Activated CD4-positive, CD25-positive, alpha-beta regulatory T cell (primary cell): ENCODE measurements around the gene CLDND1.
"Not testable (repeated sequence)": the region's sequence is repeated elsewhere in the genome, so short reads cannot be mapped to it uniquely, and the experiment has no call there.

ENCODE experiments used
- DNase-seq, 4 experiments: peaks; one replicate each; lab custom pipeline; 2025; lab: John Stamatoyannopoulos, UW

Gene CLDND1

DNA sequence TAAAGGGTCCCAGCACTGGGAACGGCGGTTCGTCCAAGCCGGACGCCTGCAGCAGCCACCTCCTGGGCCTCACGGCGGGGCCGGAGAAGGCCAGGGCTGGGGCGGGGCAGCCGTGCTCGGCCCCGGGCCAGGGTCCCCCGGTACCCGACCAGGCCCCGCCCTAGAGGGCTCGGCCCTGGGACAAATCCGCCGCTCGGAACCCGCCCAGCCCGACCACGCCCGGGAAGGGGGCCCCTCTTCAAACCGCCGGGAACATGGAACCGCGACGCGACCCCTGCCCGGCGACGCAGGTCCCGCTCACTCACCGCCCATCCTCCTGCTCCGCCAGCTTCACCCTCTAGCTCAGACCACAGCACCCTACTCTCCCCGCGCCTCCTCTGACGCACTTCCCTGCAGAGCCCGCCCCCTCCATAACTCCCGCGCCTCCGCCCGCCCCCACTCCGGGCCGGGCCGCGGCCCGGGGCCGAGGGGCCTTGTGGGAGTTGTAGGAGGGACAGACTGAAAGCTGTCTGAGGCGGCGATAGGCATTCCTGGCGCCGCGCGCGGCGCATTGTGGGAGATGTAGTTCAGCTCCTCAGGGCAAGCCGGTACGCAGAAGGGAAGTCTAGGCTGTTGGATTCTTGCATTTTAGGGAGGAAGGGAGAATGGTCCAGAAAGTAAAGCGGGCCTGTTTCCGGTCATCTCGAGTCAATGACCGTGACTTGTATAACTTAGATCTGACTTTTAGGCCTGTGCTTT, at the start of gene CLDND1:
Gene CLDND1 (minus strand): TSS at position 359 of the 738 bp plus-strand sequence. CDS start 1,478 bp downstream, outside the sequence.
- peak; percentile 91 to 94 (median 94) for DNase-seq

DNA sequence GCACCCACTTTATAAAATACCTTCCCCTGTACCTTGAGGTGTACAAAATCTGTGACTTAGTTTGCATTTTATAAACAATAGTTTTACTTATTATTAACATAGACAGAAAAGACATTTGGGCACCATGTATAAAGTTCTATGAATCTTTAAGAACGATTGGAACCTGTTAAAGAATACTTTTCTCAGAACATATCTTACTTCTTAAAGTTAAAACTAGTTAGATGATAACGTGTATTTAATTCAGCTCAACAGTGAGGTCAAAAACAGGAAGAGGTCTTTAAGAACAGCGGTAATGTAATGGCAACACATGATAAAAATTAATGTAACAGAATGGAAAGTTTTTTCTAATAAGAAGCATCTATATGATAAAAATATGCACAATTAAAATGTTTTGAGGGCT, 45.7 kb upstream of the CLDND1 start:
- DNase-seq: no peak

DNA sequence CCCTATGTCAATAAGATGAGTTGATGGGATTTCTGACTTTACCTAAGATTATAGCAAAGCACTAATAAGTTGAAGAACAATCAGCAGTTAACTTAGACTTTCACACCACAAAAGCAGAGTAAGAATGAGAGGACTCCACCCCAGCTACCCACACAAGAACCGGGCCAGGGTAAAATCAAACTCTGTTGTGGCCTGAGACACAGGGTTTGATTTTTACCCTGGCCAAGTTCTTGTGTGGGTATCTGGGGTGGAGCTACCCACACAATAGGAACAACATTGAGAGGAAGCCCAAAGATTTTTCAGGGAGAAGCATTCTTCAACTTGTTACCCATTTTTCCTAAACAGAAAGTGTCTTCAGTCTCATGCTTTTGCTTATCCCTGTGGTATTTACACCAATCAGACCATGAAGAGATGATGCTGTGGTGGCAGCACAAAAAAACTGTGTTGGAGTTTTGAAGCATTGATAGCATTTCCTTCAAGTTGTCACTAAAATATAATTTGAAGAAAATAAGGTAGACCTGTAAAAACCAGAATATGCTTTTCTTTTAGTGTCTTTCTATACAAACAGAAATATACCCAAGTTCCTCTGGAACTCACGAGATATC, 45.1 kb upstream of the CLDND1 start:
- no peak for DNase-seq

DNA sequence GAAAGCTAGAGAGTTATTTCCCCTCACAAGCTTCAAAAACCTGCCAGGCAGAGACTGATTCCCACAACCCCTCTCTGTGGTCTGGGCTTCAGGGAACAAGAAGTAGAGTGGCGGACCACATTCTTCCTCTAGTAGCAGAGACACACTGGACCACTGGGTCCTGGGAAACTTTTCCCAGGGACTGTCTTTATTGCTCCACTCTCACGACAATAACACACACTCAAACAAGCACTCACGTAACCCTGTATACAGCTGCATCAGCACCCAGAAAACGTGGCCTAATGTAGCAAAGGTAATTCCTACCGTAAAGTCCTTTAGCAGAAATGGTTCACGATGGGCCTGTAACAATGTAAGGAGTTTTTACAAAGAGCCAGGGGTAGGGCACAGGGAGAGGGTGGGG, 43.1 kb upstream of the CLDND1 start:
- DNase-seq: no peak

DNA sequence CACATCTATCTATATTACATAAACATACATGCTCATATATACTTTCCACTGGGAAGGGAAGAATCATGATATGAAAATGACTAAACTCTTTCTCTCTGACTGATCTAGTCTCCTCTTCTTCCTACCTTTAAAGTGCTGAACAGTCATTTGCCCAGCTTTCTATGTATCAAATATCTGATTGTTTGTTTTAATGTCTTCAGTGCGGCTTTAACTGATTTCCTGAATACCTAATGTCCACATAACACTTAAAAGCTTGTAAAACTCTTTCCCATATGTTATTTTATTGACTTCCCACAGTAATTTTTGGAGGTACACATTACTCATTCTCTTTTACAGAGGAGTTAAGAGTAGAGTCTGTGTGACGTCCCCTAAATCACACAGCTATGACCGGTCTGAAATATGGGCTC, 42.5 kb upstream of the CLDND1 start:
- no peak for DNase-seq

DNA sequence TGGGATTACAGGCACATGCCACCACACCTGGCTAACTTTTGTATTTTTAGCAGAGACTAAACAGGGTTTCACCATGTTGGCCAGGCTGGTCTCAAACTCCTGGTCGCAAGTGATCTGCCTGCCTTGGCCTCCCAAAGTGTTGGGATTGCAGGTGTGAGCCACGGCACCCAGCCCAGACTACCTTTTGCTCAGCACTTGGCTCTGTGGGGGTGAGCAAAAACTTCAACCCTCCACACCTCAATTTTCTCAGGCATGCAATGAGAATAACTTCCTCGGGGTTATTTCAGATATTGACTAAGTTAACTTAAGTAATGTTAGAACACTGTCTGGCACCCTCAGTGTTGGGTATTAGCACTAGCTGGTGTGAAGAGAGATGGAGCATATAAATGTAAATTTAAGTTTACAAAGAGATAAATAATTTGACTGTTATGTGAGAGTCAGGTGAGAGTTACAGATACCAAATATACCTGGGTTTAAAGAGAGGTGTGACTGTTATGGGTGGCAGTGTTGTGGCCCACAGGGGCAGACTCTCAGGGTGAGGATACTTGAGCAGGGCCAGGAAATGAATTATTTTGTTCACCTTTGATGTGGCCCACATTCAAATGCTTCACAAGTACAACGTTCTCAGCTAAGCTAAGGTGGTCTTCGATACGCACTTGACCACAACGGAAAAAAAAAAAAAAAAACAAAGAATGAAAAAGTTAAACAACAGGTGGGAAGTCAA, 41.7 kb upstream of the CLDND1 start:
- DNase-seq: no peak

DNA sequence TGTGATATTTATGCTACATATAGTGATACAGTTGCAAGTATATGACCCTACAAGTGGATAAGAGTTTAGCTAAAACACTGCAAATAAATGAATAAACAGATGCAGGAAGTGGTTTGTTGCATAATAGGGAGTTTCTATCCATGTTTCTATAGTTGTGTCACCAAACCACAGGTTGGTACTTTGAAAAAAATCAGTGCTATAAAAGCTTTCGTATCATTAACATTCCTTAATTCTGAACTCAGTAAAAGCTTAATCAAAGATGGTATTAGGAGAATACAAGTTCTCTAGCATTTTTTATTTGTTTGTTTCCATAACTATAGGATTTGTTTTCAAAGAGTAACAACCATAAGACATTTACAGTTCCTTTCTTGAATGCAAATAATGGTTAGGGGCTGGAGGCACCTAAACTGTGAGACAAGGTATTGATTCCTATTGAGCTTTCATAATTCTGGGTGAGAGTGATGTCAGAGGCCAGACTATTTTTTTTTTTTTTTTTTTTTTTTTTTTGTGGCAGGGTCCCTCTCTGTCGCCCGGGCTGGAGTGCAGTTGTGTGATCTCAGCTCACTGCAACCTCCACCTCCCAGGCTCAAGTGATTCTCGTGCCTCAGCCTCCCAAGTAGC, 41.1 kb upstream of the CLDND1 start:
- no peak for DNase-seq

DNA sequence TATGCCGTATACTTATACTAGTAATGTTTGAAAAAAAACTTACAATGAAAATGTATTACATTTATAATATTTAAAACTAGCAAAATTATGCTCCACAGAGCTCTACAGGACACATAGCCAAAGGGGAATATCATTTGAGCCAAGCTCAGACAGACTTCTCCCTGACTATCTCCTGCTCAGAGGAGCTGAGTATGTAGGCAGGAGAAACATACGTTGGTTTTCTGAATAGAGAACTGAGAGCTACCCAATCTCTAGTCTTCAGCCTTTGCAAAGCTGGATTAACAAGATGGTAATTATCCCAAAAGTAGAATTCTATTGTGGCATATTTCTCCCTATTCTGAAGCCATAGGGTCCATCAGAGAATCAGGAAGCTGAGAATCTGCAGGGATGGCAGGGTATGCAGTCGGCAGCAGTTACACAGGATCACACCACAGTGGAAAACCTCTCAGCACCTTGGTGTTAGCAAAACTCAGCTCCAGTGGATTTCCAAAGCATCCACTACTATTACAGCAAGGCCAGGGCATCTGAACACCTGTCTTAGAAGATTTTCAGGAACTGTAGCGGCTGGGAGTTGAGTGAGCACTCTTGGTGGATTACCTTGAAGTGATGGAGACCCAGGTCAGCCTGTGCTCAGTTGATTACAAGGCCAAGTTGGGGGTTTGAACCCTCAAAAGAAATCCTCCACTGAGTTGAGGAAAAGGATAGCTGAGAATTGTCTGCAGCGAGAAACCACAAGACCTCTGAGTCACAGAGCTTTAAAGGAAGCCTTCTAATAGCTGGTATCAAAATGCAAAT, 39.2 kb upstream of the CLDND1 start:
- no peak for DNase-seq

DNA sequence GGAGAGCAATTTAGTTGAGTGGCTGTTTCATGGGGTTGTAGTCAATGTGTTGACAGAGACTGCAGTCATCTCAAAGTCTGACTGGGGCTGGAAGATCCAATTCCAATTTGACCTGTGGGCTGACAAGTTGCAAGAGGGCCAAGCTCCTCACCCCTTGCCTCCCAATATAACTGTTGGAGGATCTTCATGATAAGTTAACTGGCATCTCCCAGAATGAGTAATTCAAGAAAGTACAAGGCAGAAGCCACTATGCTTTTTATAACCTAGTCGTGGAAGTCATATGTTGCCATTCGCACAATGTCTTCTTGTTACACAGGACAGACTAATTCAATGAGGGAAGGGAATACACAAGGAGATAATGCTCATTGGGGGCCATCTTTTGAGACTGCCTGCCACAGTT, 38.2 kb upstream of the CLDND1 start:
- DNase-seq: no peak

DNA sequence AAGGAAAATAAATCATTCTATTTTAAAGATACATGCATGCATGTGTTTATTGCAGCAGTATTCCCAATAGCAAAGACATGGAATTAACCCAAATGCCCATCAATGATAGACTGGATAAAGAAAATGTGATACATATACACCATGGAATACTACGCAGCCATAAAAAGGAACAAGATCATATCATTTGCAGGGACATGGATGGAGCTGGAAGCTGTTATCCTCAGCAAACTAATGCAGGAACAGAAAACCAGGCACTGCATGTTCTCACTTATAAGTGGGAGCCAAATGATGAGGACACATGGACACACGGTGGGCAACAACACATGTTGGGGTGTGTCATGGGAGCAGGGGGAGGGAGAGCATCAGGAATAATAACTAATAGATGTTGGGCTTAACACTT, 37.1 kb upstream of the CLDND1 start:
- not testable (repeated sequence) for DNase-seq

DNA sequence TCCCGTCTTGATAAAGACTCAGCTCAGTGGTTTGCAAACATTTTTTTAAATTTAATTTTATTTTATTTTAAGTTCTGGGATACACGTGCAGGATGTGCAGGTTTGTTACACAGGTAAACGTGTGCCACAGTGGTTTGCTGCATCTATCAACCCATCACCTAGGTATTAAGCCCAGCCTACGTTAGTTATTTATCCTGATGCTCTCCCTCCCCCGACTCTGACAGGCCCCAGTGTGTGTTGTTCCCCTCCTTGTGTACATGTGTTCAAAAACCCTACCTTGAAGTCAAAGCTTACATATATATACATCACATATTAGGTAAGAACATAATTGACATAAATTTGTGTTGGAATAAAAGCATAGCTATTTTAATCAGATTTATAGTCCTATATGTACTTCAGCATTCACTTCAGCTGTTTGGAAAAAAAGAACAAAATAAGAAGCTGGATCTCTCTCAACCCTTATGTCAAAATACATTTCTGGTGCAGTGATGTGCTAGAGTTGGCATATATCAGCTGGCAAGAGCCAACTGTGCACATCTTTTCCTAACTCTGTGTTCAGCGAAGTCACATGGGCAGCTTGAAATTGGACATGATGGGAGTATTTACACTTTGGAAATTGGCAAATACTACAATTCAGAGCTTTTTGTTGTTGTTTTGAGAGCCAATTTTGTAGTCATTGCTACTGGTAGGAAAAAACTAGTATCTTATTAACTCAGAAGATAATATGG, 35.6 kb upstream of the CLDND1 start:
- no peak for DNase-seq

DNA sequence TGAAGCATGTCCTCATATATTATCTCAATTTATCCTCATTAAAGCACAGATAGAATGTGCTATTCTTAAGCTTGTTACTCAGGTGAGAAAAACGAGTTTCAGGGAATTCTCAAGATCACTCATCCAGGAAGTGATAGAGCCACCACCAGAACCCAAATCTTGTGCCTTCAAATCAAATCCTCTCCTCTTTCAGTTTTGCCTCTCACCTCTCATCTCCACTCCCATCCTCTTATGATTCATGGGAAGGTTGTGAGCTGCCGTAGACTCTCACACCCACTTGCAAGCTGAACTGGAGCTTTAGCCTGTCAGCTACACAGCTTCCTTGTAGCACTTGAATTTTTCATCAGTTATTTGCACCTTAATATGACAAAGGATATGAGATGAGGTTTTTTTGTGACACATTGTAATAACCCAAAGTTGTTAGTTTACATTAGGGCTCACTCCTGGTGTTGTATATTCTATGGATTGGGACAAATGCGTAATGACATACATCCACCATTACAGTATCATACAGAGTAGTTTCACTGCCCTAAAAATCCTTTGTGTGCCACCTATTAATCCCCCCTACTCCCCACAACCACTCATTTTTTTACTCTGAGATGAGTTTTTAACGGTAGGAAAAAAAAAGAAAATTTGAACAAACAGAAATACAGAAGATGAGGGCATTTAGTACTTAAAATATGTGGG, 34.8 kb upstream of the CLDND1 start:
- DNase-seq: no peak

DNA sequence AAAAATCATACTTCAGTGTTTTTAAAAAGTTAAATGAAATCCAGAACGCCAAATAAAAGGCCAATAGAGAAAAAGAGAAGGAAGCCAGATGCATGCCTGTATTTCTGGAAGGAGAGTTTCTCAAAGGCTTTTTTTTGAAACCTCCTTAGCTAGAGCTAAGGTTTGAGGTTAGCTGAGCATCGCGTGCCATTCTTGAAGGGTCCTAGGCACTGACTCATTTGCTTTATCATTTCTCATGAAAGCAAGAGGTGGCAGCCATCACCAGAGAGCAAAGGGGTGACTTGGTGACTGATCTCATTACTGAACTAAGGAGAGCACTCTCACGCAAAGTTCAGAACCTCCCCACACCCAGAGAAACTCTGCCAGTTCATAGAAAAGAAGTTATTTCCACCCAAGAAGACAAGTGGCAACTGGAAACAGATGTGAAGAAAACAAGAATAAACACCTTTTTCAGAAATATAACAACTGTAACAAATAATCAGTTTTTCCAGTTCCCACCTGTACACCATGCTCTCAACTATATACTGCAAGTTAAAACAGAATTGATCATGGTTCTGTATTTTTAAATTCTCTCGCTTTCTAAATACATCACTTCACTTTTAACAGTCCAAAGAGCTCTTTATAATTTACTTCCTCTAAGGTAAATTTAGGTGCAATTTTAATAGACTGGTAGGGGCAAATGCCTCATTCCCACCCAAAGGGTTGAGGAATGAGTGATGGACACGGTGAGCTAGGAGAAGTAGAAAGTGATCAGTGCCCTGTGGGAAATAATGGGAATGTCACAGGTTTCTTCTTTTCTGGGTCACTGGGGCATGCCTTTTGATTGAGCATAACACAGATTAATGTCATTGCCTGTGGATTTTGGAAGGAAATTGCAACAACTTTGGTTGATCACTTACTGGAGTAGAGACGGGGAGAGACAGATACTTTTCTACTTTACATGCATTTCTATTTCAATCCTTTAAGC, 33.7 kb upstream of the CLDND1 start:
- peak in 3 of 4 experiments; percentile 36 to 38 (median 37) for DNase-seq

DNA sequence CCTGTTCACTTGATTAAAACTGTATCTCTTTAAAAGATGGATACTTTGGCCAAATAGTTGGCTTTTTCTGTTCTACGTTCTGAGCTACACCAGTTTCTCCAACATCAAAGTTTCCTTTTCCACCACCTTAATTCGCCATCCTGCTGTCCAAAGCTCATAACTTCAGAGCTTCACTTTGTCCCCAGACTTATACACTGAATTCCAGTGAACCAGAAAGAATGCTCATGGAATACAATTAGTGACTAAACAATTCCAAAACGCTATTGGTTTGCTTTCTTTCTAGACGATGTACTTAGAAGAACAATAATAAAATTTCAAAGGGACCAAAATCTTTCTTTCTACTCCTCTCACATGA, 32.3 kb upstream of the CLDND1 start:
- DNase-seq: no peak

DNA sequence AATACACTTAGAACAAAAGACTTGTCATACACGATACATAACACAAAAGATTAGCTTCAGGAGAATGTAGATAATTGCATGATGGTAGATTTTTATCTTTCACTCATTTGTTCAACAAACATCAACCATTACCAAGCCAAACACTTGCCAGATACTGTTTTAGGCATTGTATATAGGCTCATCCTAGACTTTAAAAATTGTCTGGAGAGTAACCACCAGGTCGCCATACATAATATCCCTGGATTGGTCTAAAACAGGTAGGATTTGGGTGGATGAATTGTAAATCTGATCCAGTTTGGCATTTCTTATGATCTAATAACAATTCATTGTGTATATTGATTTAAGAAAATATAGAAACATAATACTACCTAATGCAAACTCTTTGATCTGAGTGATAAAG, 31.9 kb upstream of the CLDND1 start:
- no peak for DNase-seq

DNA sequence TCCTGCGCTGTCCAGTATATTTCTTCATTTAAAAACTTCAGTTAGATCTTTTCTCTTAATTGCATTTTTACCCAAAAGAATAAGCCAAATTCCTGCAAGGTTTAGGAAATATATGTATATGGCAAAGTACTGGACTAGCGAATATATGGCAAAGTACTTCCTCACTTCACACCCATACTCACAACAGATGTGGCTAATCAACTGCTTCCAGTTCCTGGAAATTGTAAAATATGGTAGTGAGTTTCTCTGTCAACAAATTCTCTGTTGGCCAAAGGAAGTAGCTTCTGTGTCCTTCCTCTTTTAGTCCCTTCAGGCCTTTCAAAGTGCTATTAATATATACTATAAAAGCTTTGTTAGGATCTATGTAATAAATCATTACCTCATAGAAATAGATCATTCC, 31.1 kb upstream of the CLDND1 start:
- DNase-seq: no peak

DNA sequence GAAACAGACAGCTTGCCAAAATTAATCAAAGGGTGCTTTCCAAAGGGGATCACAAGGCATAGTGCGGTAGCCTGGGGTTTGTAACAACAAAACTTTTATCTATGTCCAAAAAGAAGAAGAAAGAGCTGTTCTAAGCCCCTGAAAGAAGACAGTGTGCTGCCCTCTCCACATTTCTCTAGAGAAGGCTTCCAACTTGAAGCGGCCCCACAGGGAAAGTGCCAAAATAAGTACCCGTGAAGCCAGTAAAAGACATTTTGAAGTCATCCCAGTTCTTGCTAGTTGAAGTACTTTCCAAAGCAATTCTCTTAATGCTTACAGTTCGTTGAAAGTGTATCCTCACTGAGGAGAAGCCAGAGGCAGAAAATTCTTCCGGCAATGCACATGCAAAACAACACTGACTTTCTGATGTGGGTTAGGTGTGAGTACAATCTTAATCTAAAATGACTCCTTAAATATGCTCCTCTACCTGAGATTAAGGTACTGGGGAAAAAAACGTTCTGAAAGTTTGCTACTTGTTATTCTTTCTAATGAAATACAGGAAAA, 30.4 kb upstream of the CLDND1 start:
- no peak for DNase-seq

DNA sequence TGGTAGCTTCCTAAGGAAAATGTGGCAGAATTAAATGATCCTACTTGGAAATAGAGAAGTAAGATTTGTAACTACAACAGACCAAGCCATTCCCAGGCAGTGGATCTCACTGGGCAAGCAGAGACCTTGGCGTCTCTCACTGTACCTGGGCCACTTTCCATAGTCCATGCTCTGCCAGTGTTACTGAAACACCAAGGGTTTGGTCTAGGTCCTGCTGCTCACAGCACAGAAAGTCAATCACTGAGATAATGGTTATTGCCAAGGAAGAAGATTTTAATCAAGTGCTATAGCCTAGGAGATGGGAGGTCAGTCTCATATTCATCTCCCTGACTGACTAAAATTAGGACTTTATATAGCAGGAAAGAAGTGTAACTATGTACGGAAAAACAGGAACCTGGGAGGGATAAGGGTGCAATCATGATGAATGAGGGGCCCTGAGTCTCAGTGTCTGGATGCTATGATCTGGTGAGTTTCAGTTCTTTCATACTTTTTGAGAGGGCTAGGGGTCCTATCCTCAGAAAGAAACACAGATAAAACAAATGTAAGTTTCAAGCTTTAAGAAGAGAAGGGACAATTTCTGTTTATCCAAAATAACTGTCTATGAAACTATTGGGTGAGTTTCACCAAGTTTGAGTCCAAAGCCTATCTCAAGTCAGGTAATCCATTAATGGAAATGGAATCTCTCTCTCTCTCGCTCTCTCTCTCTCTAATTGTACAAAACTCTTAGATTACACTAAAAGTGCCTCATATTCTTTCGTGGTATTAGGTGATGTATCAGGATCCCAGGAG, 29.7 kb upstream of the CLDND1 start:
- DNase-seq: no peak
